Epidermal melanocyte (primary cell): Measurements from ENCODE around the gene SULT2A1.
"Not testable (repeated sequence)": the region's sequence is repeated elsewhere in the genome, so short reads cannot be mapped to it uniquely, and the experiment has no call there.

Experiments used
- DNase-seq: peaks from one replicate; pipeline ENCODE4 v3.0.0; 2011; ENCODE audit warnings: low spot score; ENCODE audit not compliant: insufficient read length

Gene SULT2A1

DNA sequence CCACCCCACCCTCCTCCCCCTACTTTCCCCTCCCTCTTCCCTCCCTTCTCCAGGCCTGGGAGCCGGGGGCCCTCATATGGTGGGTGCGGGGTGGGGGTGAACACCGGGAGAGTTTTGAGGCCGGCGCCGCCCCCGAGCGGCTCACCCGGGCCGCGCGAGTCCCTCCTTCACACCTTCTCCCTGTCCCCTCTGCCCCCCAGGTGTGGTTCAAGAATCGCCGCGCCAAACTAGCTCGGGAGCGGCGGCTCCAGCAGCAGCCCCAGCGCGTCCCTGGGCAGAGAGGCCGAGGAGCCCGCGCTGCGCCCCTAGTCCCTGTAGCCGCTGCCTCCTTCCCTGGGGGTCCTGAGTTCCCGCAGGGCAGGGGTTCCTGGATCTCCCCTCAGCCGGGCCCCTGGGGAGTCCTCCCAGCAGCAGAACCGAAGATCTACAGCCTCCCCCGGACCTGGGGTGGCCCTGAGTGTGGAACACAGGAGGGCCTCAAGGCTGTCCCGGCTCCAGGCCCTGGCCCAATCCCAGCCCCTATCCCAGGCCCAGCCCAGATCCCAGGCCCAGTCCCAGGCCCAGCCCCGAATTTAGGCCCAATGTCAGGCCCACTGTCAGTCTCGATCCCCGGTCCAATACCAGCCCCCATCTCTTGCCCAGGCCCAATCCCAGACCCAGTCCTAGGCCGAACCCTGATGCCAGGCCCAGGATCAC, 25.4 kb downstream of the SULT2A1 start:
- DNase-seq = no peak

DNA sequence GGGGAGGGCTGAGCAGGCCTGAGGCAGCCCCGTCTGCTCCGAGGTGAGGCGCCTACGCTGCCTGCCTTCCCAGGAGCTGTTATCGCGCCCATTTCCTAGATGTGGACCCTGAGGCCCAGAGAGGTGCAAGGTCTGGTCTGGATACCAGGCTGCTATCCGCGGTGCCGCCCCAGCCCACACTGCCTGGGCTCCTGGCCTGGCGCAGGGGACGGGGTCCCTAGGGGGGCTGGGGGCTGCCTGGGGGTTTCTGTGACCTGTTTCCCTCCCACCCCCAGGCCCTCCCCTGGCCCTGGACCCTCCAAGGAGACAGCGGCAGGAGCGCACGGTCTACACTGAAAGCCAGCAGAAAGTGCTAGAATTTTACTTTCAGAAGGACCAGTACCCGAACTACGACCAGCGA, 26.3 kb downstream of the SULT2A1 start:
- DNase-seq = not testable (repeated sequence)

DNA sequence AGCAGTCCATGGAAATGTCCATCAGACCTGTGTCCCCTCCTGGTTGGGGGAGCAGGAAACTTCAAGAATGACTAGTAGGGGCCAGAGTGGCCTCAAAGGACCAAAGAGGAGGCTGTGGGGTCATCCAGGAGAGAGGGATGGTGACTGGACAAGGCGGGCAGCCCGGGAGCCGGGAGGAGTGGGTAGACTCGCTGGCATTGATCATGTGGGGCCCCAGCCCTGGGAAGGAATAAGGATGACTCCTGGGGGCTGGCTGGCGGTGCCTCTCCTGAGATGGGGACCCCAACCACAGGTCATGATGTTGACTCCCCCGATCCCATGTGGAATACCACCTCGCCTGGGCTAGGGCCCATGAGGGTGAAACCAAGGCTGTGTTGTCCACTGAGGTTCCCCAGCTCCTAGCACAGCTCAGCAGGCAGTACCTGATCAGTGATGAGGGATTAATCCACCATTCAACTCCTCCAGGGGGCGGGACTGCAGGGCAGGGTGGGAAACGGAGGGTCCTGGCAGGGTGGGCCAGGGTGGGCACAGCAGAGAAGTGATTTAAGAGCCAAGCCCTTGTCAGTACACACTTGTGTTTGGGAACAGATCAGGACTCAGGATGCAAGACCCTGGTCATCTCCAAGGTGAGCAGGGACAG, 27.3 kb downstream of the SULT2A1 start, which contains the start of gene TPRX2:
Gene TPRX2 (plus strand): TSS at position 590 of the 640 bp plus-strand sequence. CDS start 12 bp downstream, at position 602.
- not testable (repeated sequence) for DNase-seq

DNA sequence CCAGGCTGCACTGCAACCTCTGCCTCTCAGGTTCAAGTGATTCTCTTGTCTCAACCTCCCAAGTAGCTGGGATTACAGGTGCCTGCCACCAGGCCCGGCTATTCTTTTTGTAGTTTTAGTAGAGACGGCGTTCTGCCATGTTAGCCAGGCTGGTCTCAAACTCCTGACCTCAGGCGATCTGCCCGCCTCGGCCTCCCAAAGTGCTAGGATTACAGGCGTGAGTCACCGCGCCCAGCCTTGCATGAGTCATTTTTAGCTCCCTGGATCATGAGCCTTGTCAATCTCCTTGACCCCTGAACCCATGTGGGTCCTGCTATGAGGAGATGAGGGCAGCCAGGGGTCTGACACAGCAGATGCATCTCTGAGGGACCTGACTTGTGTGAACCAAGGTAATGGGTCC, 27.9 kb downstream of the SULT2A1 start:
- DNase-seq = not testable (repeated sequence)

DNA sequence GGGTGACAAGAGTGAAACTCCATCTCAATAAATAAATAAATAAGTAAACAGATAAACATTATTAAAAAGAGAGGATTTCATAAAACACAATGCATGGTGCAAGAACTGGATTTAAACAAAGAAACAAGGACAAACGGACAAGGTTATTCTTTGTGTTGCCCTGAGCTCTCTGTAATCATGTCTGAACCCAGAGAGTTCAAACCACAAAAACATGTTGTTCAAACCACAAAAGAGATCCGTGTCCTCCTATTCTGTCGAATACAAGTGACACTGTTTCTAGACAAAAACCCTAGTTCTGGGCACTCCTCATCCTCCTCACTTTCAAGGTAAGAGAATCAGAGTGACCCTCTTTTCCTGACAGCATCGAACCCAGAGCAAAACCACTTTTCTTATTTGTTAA, 31.7 kb downstream of the SULT2A1 start:
- DNase-seq = no peak

DNA sequence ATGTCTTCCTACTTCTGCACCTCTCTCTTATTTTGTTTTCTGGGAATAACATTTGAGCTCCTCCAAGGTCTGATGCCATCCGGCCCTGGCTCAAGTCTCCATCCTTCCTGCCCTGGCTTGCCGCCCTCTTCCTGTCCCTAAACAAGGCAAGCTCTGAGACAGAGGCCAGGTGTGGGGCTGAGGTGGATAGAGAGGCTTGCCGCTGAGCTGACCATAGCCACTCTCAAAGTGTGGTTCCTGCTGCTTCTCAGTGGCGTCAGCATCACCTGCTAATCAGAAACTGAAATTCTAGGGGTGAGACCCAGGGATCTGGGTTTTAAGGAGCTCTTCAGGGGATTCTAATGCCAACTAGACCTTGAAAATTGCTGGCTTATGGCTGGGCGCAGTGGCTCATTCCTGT, 33.1 kb downstream of the SULT2A1 start:
- DNase-seq = no peak

DNA sequence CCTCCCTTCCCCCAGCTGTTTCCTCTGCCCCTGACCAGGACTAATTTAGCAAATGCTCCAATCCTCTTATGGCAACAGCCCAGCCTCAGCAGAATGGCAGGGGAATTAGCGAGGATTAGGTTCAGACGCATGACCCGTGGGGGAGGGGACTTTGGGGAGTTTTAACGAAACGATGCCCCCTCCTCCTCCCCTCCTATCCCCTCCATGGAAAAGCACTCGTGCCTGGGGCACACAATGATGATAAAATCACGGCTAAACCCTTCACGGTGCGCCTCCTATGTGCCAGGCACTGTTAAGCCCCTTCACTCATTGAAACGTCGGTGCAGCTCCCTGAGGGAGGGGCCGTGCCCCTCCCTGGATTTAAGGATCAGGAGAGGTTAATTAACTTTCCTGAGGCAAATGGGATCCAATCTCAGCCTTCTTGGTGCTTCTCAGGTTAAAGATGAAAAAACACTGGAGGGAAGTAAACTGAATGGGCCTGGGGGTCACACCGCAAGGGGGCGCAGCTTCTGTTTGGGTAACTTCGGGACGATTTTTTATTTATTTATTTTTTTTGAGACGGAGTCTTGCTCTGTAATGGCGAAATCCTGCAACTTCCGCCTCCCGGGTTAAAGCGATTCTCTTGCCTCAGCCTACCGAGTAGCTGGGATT, 37.2 kb downstream of the SULT2A1 start:
- no peak for DNase-seq

DNA sequence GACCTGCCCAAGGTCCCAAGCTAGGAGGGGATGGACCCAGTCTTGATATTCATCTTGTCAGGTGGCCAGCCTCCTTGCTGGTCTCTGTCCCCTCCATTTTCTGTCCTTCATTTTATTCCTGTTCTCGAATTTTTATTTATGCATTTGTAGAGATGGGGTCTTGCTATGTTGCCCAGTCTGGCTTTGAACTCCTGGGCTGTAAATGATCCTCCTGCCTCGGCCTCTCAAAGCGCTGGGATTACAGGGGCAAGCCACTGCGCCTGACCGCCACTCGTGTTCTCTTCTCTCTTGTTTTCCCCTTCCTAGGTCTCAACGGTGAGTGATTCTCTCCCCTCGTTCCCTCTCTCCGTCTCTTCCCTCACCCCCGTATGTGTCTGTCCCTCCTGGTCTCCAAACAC, 37.7 kb downstream of the SULT2A1 start:
- DNase-seq = no peak

DNA sequence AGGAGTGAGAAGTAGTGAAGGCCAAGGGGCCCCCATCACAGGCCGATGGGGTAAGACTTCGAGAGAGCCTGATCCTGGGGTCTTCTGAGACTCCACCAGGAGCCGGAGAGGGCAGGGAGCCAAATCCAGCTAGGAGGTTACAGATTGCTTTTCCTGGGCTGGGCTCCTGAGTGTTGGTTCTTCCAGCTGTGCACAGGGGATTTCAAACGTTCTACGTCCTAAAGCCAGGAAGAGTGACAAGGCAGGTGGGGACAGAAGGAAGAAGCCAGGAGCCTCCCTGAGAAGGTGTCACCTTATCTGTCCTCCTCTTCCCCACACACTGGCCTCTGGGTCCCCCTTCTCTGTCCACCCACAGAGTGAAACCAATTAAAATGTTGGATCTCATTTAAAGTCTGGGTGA, 43.2 kb downstream of the SULT2A1 start:
- no peak for DNase-seq

DNA sequence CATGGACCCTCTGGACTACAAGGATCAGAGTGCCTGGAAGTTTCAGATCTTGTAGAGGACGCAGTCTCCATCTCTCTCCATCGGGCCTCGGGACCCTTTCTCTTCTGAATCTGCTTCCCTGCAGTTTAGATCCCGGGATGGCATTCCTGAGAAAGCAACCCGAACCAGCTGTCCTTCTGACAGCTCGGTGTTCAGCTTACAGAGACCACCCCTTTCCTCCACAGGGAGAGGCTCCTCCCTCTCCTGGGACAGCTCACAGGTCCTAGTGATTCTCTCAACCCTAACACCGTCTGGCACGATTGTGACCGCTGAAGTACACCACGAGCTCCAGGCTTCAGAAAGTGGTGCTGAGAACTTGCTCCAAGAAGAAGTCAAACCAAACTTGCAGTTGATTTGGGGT, 46.2 kb downstream of the SULT2A1 start:
- DNase-seq = no peak

DNA sequence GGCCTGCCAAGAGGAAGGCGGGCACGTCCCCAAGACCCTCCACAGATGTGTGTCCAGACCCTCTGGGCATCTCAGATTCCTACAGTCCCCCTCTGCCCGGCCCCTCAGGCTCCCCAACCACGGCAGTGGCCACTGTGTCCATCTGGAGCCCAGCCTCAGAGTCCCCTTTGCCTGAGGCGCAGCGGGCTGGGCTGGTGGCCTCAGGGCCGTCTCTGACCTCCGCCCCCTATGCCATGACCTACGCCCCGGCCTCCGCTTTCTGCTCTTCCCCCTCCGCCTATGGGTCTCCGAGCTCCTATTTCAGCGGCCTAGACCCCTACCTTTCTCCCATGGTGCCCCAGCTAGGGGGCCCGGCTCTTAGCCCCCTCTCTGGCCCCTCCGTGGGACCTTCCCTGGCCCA, 46.7 kb downstream of the SULT2A1 start:
- DNase-seq = no peak

DNA sequence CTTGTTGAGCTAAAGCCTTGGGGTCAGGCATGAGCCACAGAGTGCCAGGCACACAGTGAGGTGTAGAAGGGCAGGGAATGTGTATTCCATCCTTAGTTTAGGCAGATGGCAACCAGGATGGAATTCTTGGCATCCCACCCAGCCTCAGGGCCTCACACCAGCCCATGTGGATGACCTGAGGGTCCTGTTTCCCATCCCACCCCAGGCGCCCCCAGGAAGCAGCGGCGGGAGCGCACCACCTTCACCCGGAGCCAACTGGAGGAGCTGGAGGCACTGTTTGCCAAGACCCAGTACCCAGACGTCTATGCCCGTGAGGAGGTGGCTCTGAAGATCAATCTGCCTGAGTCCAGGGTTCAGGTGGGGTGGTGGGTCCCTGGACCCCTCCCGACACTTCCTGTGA, 50.1 kb downstream of the SULT2A1 start:
- no peak for DNase-seq

DNA sequence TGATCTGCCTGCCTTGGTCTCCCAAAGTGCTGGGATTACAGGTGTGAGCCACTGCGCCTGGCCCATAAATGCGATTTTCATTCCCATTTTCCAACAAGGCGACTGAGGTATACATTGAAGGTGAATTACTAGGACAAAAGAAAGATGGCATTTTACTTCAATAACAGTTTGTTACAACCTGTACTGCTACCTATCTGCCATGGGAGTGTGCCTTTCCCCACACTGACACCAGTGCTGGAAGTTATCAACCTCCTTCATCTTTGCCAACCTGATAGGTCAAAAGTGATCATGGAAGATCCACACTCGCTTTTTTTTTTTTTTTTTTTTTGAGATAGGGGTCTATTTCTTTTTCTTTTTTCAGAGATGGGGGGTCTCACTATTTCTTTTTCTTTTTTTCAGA, 53.4 kb downstream of the SULT2A1 start:
- no peak for DNase-seq

DNA sequence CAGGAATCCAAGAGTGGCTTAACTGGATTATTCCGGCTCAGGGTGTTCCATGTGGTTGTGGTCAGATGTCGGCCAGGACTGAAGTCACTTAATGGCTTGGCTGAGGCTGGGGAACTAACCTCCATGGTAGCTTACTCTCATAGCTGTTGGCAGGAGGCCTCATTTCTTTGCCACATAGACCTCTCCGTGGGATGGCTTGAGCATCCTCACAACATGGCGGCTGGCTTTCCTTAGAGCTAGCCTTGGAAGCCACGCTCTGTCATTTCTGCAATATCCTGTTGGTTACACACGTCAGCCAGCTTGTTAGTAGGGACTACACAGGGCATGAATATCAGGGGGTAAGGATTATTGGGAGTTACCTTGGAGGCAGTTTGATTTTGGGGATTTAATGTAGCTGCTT, 59.3 kb downstream of the SULT2A1 start:
- DNase-seq = no peak

DNA sequence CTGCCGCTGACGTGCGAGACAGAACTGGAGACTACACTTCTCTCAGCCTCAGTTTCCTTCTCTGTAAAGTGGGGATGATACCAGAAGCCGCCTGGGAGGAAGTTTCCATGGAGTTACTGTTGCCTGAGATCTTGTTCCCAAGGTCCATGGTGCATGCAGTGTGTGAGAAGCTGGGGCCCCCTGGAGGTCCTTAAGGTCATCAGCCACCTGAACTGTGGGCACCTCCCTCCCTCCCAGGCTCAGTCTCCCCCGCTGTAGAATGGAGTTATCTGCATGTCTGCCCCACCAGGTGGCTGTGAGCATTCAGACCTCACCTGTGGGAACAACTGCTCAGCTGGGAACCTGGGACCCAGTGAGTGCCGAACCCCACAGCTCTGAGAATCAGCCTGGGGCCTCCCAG, 61.7 kb downstream of the SULT2A1 start:
- DNase-seq = no peak

DNA sequence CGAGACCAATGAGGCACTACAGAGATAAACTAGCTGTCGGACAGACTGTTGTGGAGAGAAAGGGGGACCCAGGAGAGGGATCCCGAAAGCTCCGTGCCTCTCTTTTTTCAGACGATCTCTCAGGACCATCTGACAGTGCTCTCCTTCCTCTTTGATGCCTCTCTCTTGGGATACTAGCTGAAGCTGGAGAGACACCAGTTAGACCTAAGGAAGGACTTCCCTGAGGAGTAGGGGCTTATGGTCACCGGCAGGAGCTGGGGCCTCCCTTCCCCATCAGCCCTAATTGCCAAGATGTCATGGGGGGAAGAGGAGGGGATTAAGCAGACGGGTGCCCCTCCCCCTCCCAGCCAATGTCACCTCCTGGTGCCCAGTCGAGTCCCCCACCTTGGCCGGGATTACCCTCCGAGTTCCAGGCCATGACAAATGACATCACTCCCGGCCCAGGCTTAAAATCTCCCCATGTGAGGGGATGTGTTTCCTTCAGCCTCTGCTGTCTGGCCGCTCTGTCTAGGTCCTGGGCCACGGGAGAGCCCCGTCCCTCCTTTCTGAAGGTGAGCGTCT, 64.6 kb downstream of the SULT2A1 start, which contains the start of gene CRX:
Gene CRX (plus strand): TSS at position 478 of the 561 bp plus-strand sequence. CDS start 12,507 bp downstream, outside the sequence.
- DNase-seq = no peak
